ENCODE results near the gene KRT6C. TPM values are rescaled to one million over a fixed set of nuclear protein-coding genes. Genes with fewer than 3 reads are reported as not detected.

Gene KRT6C
- total RNA-seq, 4 donors from 2014 or later: not detected

GRCh38 chr12:52446367-52447045, 27.1 kb downstream of the KRT6C start:
- Histone ChIP-seq H3K4me1 (peaks cover 0 to 4% (median 0%) of the 10 kb centered on the region in 4 donors), H3K9me3 (no peaks in the 10 kb centered on the region), H3K27me3 (peaks cover 0 to 4% (median 0%) of the 10 kb centered on the region in 4 donors), H3K36me3 (no peaks in the 10 kb centered on the region), H3K27ac (replicated peaks in 1 of 4) (no peak overlapping the region), H3K4me3 (no peak overlapping the region)
- WGBS: 77% methylated on average over 6 of the region's 6 CpGs
- TF ChIP-seq EP300 (IDR thresholded peaks at IDR 0.05) (no peak), POLR2A (IDR thresholded peaks at IDR 0.05; ENCODE audit: low read depth) (no peak), CTCF (IDR thresholded peaks at IDR 0.05) (no peak), POLR2AphosphoS5 (IDR thresholded peaks at IDR 0.05) (no peak)
- no peak for DNase-seq (ENCODE audit: extremely low spot score)
- intact Hi-C loops (cut with DNase I): no loop called here

- peak; percentile 42 for DNase-seq (ENCODE audit: extremely low spot score)
- intact Hi-C loops (cut with DNase I): no loop called here
These were observed 27.7 kb downstream of the KRT6C start for GRCh38 chr12:52445876-52446275.

GRCh38 chr12:52444647-52445595, 28.7 kb downstream of the KRT6C start:
- intact Hi-C loops (cut with DNase I): no loop called here
- H3K27ac ChIP-seq (replicated peaks in 1 of 4): no peak overlapping the region
- no peak for TF ChIP-seq POLR2A (IDR thresholded peaks at IDR 0.05; ENCODE audit: low read depth)
- no peak for TF ChIP-seq CTCF (IDR thresholded peaks at IDR 0.05)
- no peak for TF ChIP-seq EP300 (IDR thresholded peaks at IDR 0.05)
- TF ChIP-seq POLR2AphosphoS5 (IDR thresholded peaks at IDR 0.05): no peak
- no peaks in the 10 kb centered on the region for H3K9me3 ChIP-seq
- peak; percentile 75 for DNase-seq (ENCODE audit: extremely low spot score)
- WGBS: 82% methylated on average over 10 of the region's 10 CpGs
- H3K36me3 ChIP-seq: no peaks in the 10 kb centered on the region
- H3K4me3 ChIP-seq: no peak overlapping the region
- H3K4me1 ChIP-seq: peaks cover 0 to 4% (median 0%) of the 10 kb centered on the region in 4 donors
- no peaks in the 10 kb centered on the region for H3K27me3 ChIP-seq

More at GRCh38 chr12:52445876-52446275, 27.7 kb downstream of the KRT6C start:
- H3K4me1 ChIP-seq: peaks cover 0 to 4% (median 0%) of the 10 kb centered on the region in 4 donors
- H3K9me3 ChIP-seq: no peaks in the 10 kb centered on the region
- H3K27me3 ChIP-seq: peaks cover 0 to 4% (median 0%) of the 10 kb centered on the region in 4 donors
- TF ChIP-seq CTCF (IDR thresholded peaks at IDR 0.05) (no peak), POLR2AphosphoS5 (IDR thresholded peaks at IDR 0.05) (no peak), EP300 (IDR thresholded peaks at IDR 0.05) (no peak), POLR2A (IDR thresholded peaks at IDR 0.05; ENCODE audit: low read depth) (no peak)
- no peak overlapping the region for H3K4me3 ChIP-seq
- WGBS: 68% methylated on average over 3 of the region's 3 CpGs
- no peak overlapping the region for H3K27ac ChIP-seq (replicated peaks in 1 of 4)
- no peaks in the 10 kb centered on the region for H3K36me3 ChIP-seq

- H3K36me3 ChIP-seq: no peaks in the 10 kb centered on the region
- DNase-seq (ENCODE audit: extremely low spot score): peak; percentile 64
- H3K27ac ChIP-seq (replicated peaks in 1 of 4): no peak overlapping the region
- H3K4me1 ChIP-seq: peaks cover 0 to 4% (median 0%) of the 10 kb centered on the region in 4 donors
- WGBS: 93% methylated on average over 3 of the region's 3 CpGs
- intact Hi-C loops (cut with DNase I): no loop called here
- TF ChIP-seq POLR2AphosphoS5 (IDR thresholded peaks at IDR 0.05): no peak
- TF ChIP-seq EP300 (IDR thresholded peaks at IDR 0.05): no peak
- no peak for TF ChIP-seq CTCF (IDR thresholded peaks at IDR 0.05)
- H3K9me3 ChIP-seq: no peaks in the 10 kb centered on the region
- H3K27me3 ChIP-seq: no peaks in the 10 kb centered on the region
- no peak overlapping the region for H3K4me3 ChIP-seq
These were observed 29.6 kb downstream of the KRT6C start for GRCh38 chr12:52443966-52444365.

Data from esophagus muscularis mucosa (tissue), 4 donors.